ENCODE measurements around the gene FOXN4.
"Not testable (repeated sequence)": the region's sequence is repeated elsewhere in the genome, so short reads cannot be mapped to it uniquely, and the experiment has no call there.

FOXN4 gene

GRCh38 chr12:109308534-109309380, at the start of gene FOXN4:
Gene FOXN4, minus strand, starts transcription at chr12:109309284. Its CDS starts 963 bp downstream, at chr12:109308321.
- no peak for DNase-seq

GRCh38 chr12:109358154-109358869, 49.2 kb upstream of the FOXN4 start:
- no peak for DNase-seq

- no peak for DNase-seq
Measured at GRCh38 chr12:109357032-109357431, 47.9 kb upstream of the FOXN4 start.

- DNase-seq = no peak
Measured at GRCh38 chr12:109356577-109356976, 47.5 kb upstream of the FOXN4 start.

GRCh38 chr12:109352184-109352583, 43.1 kb upstream of the FOXN4 start:
- no peak for DNase-seq

- no peak for DNase-seq
Measured at GRCh38 chr12:109347589-109347988, 38.5 kb upstream of the FOXN4 start, which contains the start of gene MYO1H. Gene MYO1H, plus strand, starts transcription at chr12:109347900. Its CDS starts 61 bp downstream, at chr12:109347961.

GRCh38 chr12:109346920-109347319, 37.8 kb upstream of the FOXN4 start:
- no peak for DNase-seq

GRCh38 chr12:109345428-109345827, 36.3 kb upstream of the FOXN4 start:
- no peak for DNase-seq

GRCh38 chr12:109343677-109344076, 34.6 kb upstream of the FOXN4 start:
- no peak for DNase-seq

GRCh38 chr12:109336593-109336992, 27.5 kb upstream of the FOXN4 start:
- no peak for DNase-seq

- DNase-seq = no peak
Measured at GRCh38 chr12:109334887-109335286, 25.8 kb upstream of the FOXN4 start.

- no peak for DNase-seq
Measured at GRCh38 chr12:109331301-109331952, 22.3 kb upstream of the FOXN4 start.

GRCh38 chr12:109330282-109331230, 21.5 kb upstream of the FOXN4 start:
- no peak for DNase-seq

- no peak for DNase-seq
Measured at GRCh38 chr12:109329686-109330085, 20.6 kb upstream of the FOXN4 start.

GRCh38 chr12:109329003-109329402, 19.9 kb upstream of the FOXN4 start:
- DNase-seq = no peak

GRCh38 chr12:109321294-109321693, 12.2 kb upstream of the FOXN4 start:
- DNase-seq = not testable (repeated sequence)

- DNase-seq = peak; percentile 95
Measured at GRCh38 chr12:109310247-109311125, 1.4 kb upstream of the FOXN4 start.

- DNase-seq = peak; percentile 16
Measured at GRCh38 chr12:109309381-109310246, 530 bp upstream of the FOXN4 start.

- DNase-seq = no peak
Measured at GRCh38 chr12:109307051-109307450, 2.0 kb downstream of the FOXN4 start.

GRCh38 chr12:109305547-109305946, 3.5 kb downstream of the FOXN4 start:
- no peak for DNase-seq
